ENCODE measurements around the gene RPS5. TPM values are rescaled to one million over a fixed set of nuclear protein-coding genes. Genes with fewer than 3 reads are reported as not detected.

RPS5 gene
- total RNA-seq, 1 experiment from 2014 or later: 1,982 TPM

DNA sequence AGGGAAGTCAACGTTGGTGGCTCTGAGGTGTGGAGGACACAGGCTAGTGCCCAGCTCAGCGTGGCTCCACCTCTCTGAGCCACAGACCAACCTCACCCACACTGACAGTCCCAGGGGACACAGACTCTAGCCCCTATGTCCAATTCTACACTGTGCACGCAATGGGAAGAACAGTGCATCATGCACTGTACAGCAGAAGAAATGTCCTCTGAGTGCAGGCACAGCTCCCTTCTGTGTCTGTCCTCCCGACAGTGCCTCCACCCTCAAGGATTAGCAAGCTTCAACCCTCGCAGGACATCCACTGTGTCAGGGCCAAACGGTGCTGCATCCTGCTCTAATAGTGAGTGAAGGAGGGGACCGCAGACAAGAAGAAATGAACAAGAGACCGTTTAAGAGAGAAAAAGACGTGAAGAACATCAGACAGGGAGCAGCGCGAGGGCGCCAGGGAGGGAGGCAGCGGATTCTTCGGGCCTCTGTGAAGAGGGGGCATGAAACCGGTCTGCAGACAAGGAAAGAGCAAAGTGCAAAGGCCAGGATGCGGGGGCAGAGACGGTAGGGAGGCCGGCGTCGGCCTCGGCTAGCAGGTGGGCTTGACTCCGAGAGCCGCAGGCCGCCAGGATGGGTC is 6.9 kb upstream of the RPS5 start:
- TF ChIP-seq REST (IDR thresholded peaks at IDR 0.05; ENCODE audit: low read depth) (no peak), FOSL1 (IDR thresholded peaks at IDR 0.05; ENCODE audit: low read depth) (no peak), ZBTB33 (IDR thresholded peaks at IDR 0.05; ENCODE audit: extremely low read depth, insufficient replicate concordance, low read length) (no peak), YY1 (IDR thresholded peaks at IDR 0.05; ENCODE audit: extremely low read depth, insufficient replicate concordance, low read depth, low read length) (no peak), ELF1 (IDR thresholded peaks at IDR 0.05; ENCODE audit: borderline replicate concordance, low read depth) (no peak), RAD21 (IDR thresholded peaks at IDR 0.05; ENCODE audit: low read depth) (no peak), SP1 (IDR thresholded peaks at IDR 0.05; ENCODE audit: low read depth) (no peak), CBX3 (IDR thresholded peaks at IDR 0.05; ENCODE audit: low read depth) (no peak), ZNF274 (IDR thresholded peaks at IDR 0.05; ENCODE audit: low read depth, low read length) (no peak), POLR2AphosphoS5 (IDR thresholded peaks at IDR 0.05; ENCODE audit: low read depth, low read length) (no peak), JUND (IDR thresholded peaks at IDR 0.05) (no peak), SRF (IDR thresholded peaks at IDR 0.05; ENCODE audit: low read depth) (no peak), EZH2phosphoT487 (IDR thresholded peaks at IDR 0.05; ENCODE audit: borderline replicate concordance) (no peak), POLR2A (IDR thresholded peaks at IDR 0.05; ENCODE audit: borderline replicate concordance, extremely low read depth, insufficient read depth, insufficient read length) (no peak), EZH2 (IDR thresholded peaks at IDR 0.05) (no peak), EGR1 (IDR thresholded peaks at IDR 0.05; ENCODE audit: low read depth) (no peak)
- TF ChIP-seq, protein P1, sequence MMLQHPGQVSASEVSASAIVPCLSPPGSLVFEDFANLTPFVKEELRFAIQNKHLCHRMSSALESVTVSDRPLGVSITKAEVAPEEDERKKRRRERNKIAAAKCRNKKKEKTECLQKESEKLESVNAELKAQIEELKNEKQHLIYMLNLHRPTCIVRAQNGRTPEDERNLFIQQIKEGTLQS (IDR thresholded peaks at IDR 0.05): no peak
- TF ChIP-seq, protein P2, sequence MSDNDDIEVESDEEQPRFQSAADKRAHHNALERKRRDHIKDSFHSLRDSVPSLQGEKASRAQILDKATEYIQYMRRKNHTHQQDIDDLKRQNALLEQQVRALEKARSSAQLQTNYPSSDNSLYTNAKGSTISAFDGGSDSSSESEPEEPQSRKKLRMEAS (IDR thresholded peaks at IDR 0.05): no peak
- Histone ChIP-seq H3K4me1 (ENCODE audit: control insufficient read depth in 1 of 2, insufficient read depth in 2 of 2, low read length in 2 of 2) (peaks cover 13 to 30% of the 10 kb centered on the region in 2 experiments), H3K4me2 (ENCODE audit: low read length) (peak overlapping the region; percentile 100), H3K27ac (ENCODE audit: low read depth, low read length) (peak overlapping the region; percentile 92), H4K20me1 (ENCODE audit: insufficient read depth) (no peaks in the 10 kb centered on the region), H3K79me2 (ENCODE audit: insufficient read depth, low read length) (peaks cover 13% of the 10 kb centered on the region), H3K4me3 (replicated peaks in 1 of 2; ENCODE audit: low read depth in 1 of 2, low read length in 2 of 2) (peak overlapping the region; percentile 59 to 92), H3K27me3 (ENCODE audit: insufficient read depth, low read length) (no peaks in the 10 kb centered on the region), H3K9me3 (ENCODE audit: control insufficient read depth in 1 of 2, insufficient read depth in 1 of 2, low read depth in 1 of 2, low read length in 2 of 2) (no peaks in the 10 kb centered on the region), H3K36me3 (ENCODE audit: control insufficient read depth in 1 of 2, insufficient read depth in 2 of 2, low read length in 2 of 2) (0 out of 4 replicates have a peak, but pooled peaks cover 0 to 2% of the 10 kb centered on the region in 2 experiments), H2AFZ (ENCODE audit: low read depth, low read length, poor library complexity, severe bottlenecking) (no peak overlapping the region), H3K9ac (ENCODE audit: low read length) (peak overlapping the region; percentile 89), H3K9me2 (ENCODE audit: insufficient read depth) (no peaks in the 10 kb centered on the region)
- ATAC-seq (no peak; the same call in 1 of the 2 replicates), DNase-seq (ENCODE audit: low read depth, low spot score) (no peak)
- POLR2A ChIA-PET: interaction anchor here (1.5 kb wide), 1 partner anchor 17 kb away, joined by 7 read pairs; the partner anchor contains the start of gene ZNF497
- intact Hi-C loops (cut with micrococcal nuclease): no loop called here
- CTCF ChIA-PET: no interaction called here
- TSS peak; percentile 18 for BruUV-seq (replicated peaks)
- RAD21 ChIA-PET (ENCODE audit: low non-redundant PET in 1 of 2, low total read pairs in 2 of 2, uncharacterized antibody in 2 of 2, unreplicated experiment in 2 of 2): no interaction called here
